HG03066 (cell line): Measurements from ENCODE around the gene TEKT1.

Experiments used
- ATAC-seq: cut with Tn5 transposase; IDR thresholded peaks from one replicate; pipeline ENCODE4 v1.9.1; 2021; ENCODE audit warnings: low read depth; ENCODE audit not compliant: unreplicated experiment

The TEKT1 gene

DNA sequence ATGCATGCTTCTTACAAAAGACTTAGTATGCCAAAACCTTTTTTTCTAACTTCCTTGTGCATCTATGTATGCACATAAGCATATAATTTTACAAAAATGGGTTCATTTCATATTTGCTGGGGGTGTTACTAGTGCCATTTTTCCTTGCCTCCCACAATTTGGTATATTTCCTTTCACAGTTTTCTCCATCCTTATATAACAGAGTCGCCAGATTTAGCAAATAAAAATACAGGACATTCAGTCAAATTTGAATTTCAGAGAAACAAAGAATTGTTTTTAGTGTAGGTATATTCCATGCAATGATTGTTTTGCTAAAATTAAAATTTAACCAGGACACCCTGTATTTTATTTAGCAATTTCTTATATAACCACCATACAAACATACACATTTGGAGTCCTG, 59.5 kb downstream of the TEKT1 start:
- ATAC-seq = no peak

DNA sequence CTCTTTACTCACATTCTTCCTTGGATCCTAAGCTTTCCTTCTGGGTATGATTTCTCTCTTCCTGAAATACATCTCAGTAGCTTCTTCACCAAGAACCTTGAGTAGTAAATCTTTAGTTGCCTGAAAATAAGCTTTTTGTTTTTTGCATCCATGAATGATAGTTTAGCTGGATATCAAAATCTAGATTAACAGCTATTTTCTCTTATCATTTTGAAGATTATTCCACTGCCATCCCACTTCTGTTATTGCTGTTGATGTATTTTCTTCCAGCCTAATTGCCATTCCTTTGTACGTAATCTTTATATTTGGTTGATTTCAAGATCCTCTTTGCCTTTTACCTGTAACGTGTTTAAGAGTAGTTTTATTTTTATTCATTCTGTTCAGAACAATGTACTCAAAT, 63.1 kb downstream of the TEKT1 start:
- no peak for ATAC-seq

DNA sequence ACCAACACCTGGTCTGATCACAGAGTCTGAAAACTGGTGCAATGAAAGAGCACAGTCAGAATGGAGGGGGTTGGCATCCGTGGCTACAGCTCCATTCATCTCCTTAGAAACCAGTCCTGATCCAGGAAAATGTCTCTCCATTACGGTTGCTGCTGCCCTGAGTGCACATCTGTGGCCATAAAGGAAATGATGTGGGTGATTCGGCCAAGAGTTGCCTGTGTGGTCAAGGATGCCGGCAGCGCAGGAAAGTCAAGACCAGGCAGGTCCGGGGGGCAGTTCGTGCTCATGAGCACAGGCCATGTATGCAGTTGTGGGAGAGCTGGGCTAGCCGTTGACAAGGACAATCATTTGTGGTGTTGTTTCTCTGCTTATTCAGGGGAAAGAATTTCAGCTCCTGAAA, 69.8 kb downstream of the TEKT1 start:
- no peak for ATAC-seq

DNA sequence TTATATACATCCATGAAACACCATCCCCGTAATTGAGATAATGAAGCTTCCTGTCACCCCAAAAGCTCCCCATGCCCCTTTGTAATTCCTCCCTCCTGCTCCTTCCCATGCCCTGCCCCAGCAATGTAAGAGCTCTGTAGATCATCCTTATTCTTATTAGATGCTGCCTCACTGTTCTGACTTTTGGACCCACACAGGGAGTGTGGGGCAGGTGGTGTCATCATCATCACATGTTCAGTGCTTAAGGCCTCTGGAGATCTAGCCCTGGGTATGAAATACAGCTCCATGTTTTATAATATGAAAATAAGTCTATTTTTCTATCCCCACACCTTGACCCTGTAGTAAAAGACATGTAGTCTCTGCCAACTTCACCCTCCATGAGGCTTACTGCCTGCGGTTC, 73.8 kb downstream of the TEKT1 start:
- ATAC-seq = no peak

DNA sequence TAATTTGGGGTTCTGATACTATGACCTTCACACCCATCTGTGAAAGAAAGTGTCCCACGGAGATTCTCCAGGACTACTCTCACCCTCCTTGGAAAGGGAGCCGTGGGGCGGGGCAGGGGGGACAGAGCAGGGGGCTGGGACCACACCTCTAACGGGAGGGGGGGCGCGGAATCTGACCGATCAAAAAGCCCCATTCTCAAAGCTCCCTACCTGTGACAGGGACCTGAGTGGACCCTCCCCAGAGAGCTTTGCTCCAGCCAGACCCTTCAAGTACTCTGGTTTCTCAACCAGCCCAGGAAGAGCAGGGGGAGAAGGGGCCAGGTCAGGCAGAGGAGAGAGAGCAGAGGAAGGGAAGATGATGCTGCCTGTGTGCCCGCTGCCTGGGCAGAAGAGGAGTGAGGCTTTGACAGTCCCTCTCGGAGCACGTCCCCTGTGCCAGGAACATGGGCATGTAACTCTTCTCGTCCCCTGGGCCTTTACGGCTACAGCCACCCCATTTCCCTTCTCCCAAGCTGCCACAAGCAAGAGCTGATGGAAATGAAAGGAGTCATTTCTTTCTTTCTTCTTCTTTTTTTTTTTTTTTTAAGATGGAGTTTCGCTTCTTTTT, 75.0 kb downstream of the TEKT1 start:
- no peak for ATAC-seq

DNA sequence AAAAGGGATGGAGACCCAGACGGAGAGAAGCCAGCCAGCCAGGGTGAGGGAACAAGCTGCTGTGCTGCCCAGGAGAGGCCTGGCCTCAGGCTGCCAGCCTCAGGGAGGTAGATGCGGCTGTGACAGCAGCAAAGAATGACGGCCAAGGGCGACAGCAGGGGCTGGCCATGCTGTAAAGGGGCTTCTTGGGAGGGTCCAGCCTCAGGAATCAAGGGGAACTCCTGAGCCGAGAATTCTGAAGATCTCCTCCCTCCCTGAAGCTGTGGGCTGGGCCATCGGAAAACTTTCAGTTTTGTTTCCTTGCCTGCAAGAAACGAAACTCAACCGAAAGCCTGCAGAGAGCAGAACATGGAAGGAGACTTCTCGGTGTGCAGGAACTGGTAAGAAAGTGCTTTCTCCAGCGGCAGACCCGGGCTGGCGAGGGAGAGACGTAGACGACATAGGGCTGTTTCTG, 75.8 kb downstream of the TEKT1 start, which contains the start of gene XAF1:
Gene XAF1 (plus strand): TSS at position 316 of the 454 bp plus-strand sequence. CDS start 33 bp downstream, at position 349.
- no peak for ATAC-seq

DNA sequence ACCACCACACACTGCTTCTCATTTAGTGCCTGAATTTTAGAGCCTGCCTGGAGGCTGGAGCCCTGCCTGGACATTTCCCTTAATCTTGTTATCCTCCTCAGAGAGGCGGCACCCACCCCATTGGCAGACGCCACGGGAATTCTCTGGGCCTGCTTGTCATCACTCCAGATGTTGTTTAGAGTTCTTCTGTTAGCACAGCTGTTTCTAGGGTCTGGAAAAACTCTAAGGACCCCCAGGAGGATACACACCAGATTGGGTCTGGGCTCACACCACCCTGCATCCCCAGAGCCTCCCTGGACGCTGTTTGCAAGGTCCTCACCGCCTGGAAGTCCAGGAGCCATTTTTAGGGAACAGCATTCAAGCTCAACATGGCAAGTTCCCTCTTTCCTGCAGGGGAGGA, 76.2 kb downstream of the TEKT1 start:
- ATAC-seq = no peak

- ATAC-seq = no peak
Observed at GRCh38 chr17:6753546-6753945, 78.0 kb downstream of the TEKT1 start.

- ATAC-seq = no peak
Observed at GRCh38 chr17:6753006-6753445, 78.5 kb downstream of the TEKT1 start.

DNA sequence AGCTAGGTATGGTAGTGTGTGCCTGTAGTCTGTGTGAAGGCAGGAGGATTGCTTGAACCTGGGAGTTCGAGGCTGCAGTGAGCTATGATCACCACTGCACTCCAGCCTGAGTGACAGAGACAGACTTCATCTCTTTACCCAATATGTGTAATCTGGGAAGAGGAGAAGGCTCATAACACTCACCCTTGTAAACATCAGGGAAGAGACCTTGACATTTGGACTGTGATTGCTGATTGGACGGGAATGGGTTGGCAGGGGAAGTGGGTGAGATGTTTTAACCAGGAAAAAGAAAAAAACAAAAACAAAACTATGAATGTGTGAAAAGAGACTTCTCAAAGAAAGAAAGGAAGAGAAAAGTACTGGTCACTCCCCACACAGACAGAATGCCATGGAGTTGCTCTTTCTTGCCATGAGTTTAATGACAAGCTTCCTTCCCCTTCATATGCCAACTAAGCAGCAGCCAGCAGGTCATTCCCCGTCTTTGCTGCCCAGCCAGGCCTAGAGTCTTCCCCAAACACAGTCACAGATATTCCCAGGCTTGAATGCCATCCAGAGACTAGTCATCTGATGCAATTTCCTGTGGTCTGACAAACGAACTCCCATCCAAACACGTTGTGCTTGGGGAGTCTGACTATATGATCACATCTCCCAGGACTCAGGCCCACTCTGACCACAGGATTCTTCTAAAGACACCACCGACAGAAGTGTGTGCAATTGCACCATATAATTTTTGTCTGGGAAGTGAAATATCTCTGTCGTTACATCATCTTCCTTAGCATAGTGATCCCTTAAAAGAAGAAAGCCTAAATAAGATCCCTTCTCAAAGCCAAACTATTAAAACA, 79.2 kb downstream of the TEKT1 start:
- no peak for ATAC-seq

- ATAC-seq = no peak
Observed at GRCh38 chr17:6749519-6749918, 82.0 kb downstream of the TEKT1 start.

DNA sequence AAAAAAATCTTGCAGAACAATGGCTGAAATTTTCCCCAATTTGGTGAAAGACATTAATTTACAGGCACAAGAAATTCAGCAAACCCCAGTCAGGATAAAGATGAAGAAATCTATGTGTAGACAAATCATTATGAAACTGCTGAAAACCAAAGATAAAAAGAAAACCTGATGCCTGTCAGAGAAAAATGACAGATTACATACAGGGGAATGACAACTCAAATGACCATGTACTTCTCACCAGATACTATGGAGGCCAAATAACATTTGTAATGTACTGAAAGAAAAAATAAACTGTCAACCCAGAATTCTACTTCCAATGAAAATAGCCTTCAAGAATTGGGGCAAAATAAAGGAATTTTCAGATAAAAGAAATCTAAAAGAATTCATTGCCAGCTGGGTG, 82.9 kb downstream of the TEKT1 start:
- no peak for ATAC-seq
